GM23338 (cell line): Measurements from ENCODE around the gene CNIH3. TPM values are rescaled to one million over a fixed set of nuclear protein-coding genes. Genes with fewer than 3 reads are reported as not detected.

Source experiments
- ATAC-seq: fragments of 200-7000 bp; cut with Tn5 transposase; 3 replicates; pipeline ENCODE4 v1.9.1; 2020
- DNase-seq: peaks from one replicate; pipeline ENCODE4 v3.0.0-alpha.2; 2015; ENCODE audit warnings: low spot score
- H2AFZ ChIP-seq: fragments of 200-600 bp; sonication (generic); 2 replicates; pipeline ENCODE4 v1.8.0; 2016; ENCODE audit warnings: antibody characterized with exemption, mild to moderate bottlenecking, moderate library complexity
- H3F3A ChIP-seq: fragments of 200-600 bp; sonication (generic); replicated peaks from 2 replicates; pipeline ENCODE4 v1.8.0; 2017; ENCODE audit warnings: antibody characterized with exemption, mixed run types, low read depth
- H3K27ac ChIP-seq: fragments of 200-600 bp; sonication (generic); 2 replicates; pipeline ENCODE4 v1.6.1; 2016; ENCODE audit warnings: low read depth
- H3K27me3 ChIP-seq: fragments of 200-600 bp; sonication (generic); 2 replicates; pipeline ENCODE4 v1.8.0; 2016; ENCODE audit warnings: mild to moderate bottlenecking, mixed run types, moderate library complexity; ENCODE audit not compliant: insufficient read depth
- H3K36me3 ChIP-seq: fragments of 200-600 bp; sonication (generic); 2 replicates; pipeline ENCODE4 v1.8.0; 2016; ENCODE audit warnings: mild to moderate bottlenecking; ENCODE audit not compliant: insufficient read depth
- H3K4me1 ChIP-seq: fragments of 200-600 bp; sonication (generic); 2 replicates; pipeline ENCODE4 v1.8.0; 2016; ENCODE audit warnings: mild to moderate bottlenecking, moderate library complexity; ENCODE audit not compliant: insufficient read depth
- H3K4me2 ChIP-seq: fragments of 200-600 bp; sonication (generic); 2 replicates; pipeline ENCODE4 v1.7.1; 2017; ENCODE audit warnings: mixed run types
- H3K4me3 ChIP-seq: fragments of 200-600 bp; sonication (generic); 2 replicates; pipeline ENCODE4 v1.6.1; 2016; ENCODE audit warnings: mixed run types
- H3K79me2 ChIP-seq: fragments of 200-600 bp; sonication (generic); replicated peaks from 2 replicates; pipeline ENCODE4 v1.8.0; 2017; ENCODE audit warnings: mild to moderate bottlenecking; ENCODE audit not compliant: insufficient read depth
- H3K9me2 ChIP-seq: fragments of 200-600 bp; sonication (generic); 2 replicates; pipeline ENCODE4 v1.8.0; 2017; ENCODE audit not compliant: insufficient read depth
- H4K20me1 ChIP-seq: fragments of 200-600 bp; sonication (generic); replicated peaks from 2 replicates; pipeline ENCODE4 v1.8.0; 2017; ENCODE audit warnings: mild to moderate bottlenecking; ENCODE audit not compliant: insufficient read depth
- H3K27ac Mint-ChIP-seq: 2 replicates; pipeline ENCODE4 v1.8.0; 2020; ENCODE audit warnings: inconsistent platforms, mild to moderate bottlenecking, moderate library complexity, mixed read lengths
- H3K27me3 Mint-ChIP-seq: 3 replicates; pipeline ENCODE4 v1.8.0; 2022; ENCODE audit warnings: low read depth, mild to moderate bottlenecking, moderate library complexity, mixed read lengths, inconsistent platforms; ENCODE audit not compliant: insufficient read depth, poor library complexity
- H3K36me3 Mint-ChIP-seq: 3 replicates; pipeline ENCODE4 v1.8.0; 2021; ENCODE audit warnings: low read depth, mild to moderate bottlenecking, inconsistent platforms, moderate library complexity, mixed read lengths
- H3K4me1 Mint-ChIP-seq: 3 replicates; pipeline ENCODE4 v1.8.0; 2020; ENCODE audit warnings: mild to moderate bottlenecking, inconsistent platforms, mixed read lengths
- H3K4me3 Mint-ChIP-seq: 3 replicates; pipeline ENCODE4 v1.8.0; 2021; ENCODE audit warnings: moderate library complexity, mild to moderate bottlenecking, inconsistent platforms, mixed read lengths
- H3K9me3 Mint-ChIP-seq: 3 replicates; pipeline ENCODE4 v1.8.0; 2020; ENCODE audit warnings: moderate library complexity, mild to moderate bottlenecking, inconsistent platforms, mixed read lengths
- CREB1 ChIP-seq: fragments of 250-450 bp; sonication (Bioruptor Pico); IDR thresholded peaks from 2 replicates; pipeline ENCODE4 v1.5.0; 2020; ENCODE audit warnings: low read depth, mild to moderate bottlenecking, moderate library complexity
- CTCF ChIP-seq, 2 experiments: fragments of 200-600 bp in 1 of 2; sonication (generic) in 1 of 2; conservative IDR thresholded peaks; 2 replicates each; pipeline versions ENCODE4 v1.5.1 to v1.6.1; 2016 to 2017; ENCODE audit warnings: antibody characterized with exemption in 2 of 2, low read depth in 2 of 2, mild to moderate bottlenecking in 2 of 2, moderate library complexity in 1 of 2
- ETS1 ChIP-seq: IDR thresholded peaks from 2 replicates; pipeline ENCODE4 v1.6.1; 2016; ENCODE audit warnings: antibody characterized with exemption
- EZH2 ChIP-seq: fragments of 200-600 bp; sonication (generic); IDR thresholded peaks from one replicate; pipeline ENCODE4 v1.8.0; 2017; ENCODE audit warnings: antibody characterized with exemption, mild to moderate bottlenecking, low read depth; ENCODE audit not compliant: unreplicated experiment
- EZH2phosphoT487 ChIP-seq: fragments of 200-600 bp; sonication (generic); IDR thresholded peaks from one replicate; pipeline ENCODE4 v1.8.1; 2018; ENCODE audit warnings: antibody characterized with exemption; ENCODE audit not compliant: unreplicated experiment
- JUNB ChIP-seq: IDR thresholded peaks from one replicate; pipeline ENCODE4 v1.6.1; 2016; ENCODE audit warnings: antibody characterized with exemption; ENCODE audit not compliant: unreplicated experiment
- NANOG ChIP-seq: IDR thresholded peaks from 2 replicates; pipeline ENCODE4 v1.6.1; 2016; ENCODE audit warnings: antibody characterized with exemption, borderline replicate concordance
- POLR2AphosphoS5 ChIP-seq: IDR thresholded peaks from 2 replicates; pipeline ENCODE4 v1.6.1; 2016; ENCODE audit warnings: antibody characterized with exemption, low read depth
- REST ChIP-seq: IDR thresholded peaks from one replicate; pipeline ENCODE4 v1.6.1; 2018; ENCODE audit warnings: antibody characterized with exemption; ENCODE audit not compliant: unreplicated experiment
- STAT1 ChIP-seq: IDR thresholded peaks from one replicate; pipeline ENCODE4 v1.6.1; 2016; ENCODE audit warnings: antibody characterized with exemption; ENCODE audit not compliant: unreplicated experiment
- ZNF114 ChIP-seq: fragments of 250-450 bp; sonication (Bioruptor Pico); IDR thresholded peaks from 2 replicates; pipeline ENCODE4 v1.5.0; 2020; ENCODE audit warnings: mild to moderate bottlenecking, moderate library complexity
- ZNF331 ChIP-seq: fragments of 250-450 bp; sonication (Bioruptor Pico); IDR thresholded peaks from 2 replicates; pipeline ENCODE4 v1.5.0; 2020; ENCODE audit warnings: low read depth, mild to moderate bottlenecking, moderate library complexity
- ZNF462 ChIP-seq: fragments of 250-450 bp; sonication (Bioruptor Pico); IDR thresholded peaks from 2 replicates; pipeline ENCODE4 v1.5.0; 2020; ENCODE audit warnings: mild to moderate bottlenecking, moderate library complexity
- polyA plus RNA-seq: library from polyadenylated mRNA; unstranded; fragments of >200 nt; fragmentation: Nextera tagmentation; extraction: Ambion mirVana; gene quantifications from 2 replicates; pipeline ENCODE4 v1.2.1, GENCODE V29; 2016
- total RNA-seq: library from RNA; depleted of rRNA; stranded (reverse); fragments of >200 nt; shearing (Covaris generic); gene quantifications from 2 replicates; pipeline ENCODE4 v1.2.3, GENCODE V29; 2014

Gene CNIH3
- total and polyA plus RNA-seq, 2 experiments from 2014 or later = 3.6 to 5.1 TPM

GRCh38 chr1:224737353-224737727, 121.2 kb downstream of the CNIH3 start:
- H3K27ac Mint-ChIP-seq = no peak overlapping the region
- Histone ChIP-seq H3K79me2 (no peaks in the 10 kb centered on the region), H3F3A (no peaks in the 10 kb centered on the region), H3K27ac (no peak overlapping the region), H2AFZ (no peak overlapping the region), H3K36me3 (no peaks in the 10 kb centered on the region), H3K4me2 (peak overlapping the region; percentile 48), H3K4me1 (peaks cover 32% of the 10 kb centered on the region), H3K9me2 (peaks cover 7% of the 10 kb centered on the region; the same call in 1 of the 2 replicates), H4K20me1 (no peaks in the 10 kb centered on the region), H3K27me3 (no peaks in the 10 kb centered on the region), H3K4me3 (no peak overlapping the region)
- no peak for TF ChIP-seq EZH2phosphoT487
- no peak for TF ChIP-seq NANOG
- no peak for TF ChIP-seq JUNB
- no peak for TF ChIP-seq EZH2
- TF ChIP-seq ZNF114 = no peak
- TF ChIP-seq ZNF462 = no peak
- no peak for TF ChIP-seq POLR2AphosphoS5
- TF ChIP-seq CTCF (conservative IDR thresholded peaks at IDR 0.05; ENCODE audit: low read depth in 2 of 2) = no peak
- TF ChIP-seq CREB1 (CRISPR knock-in tag) = no peak
- TF ChIP-seq ETS1 = no peak
- TF ChIP-seq STAT1 = no peak
- TF ChIP-seq REST = no peak
- TF ChIP-seq ZNF331 = no peak
- H3K4me1 Mint-ChIP-seq = peaks cover 59% of the 10 kb centered on the region
- H3K9me3 Mint-ChIP-seq = no peaks in the 10 kb centered on the region
- peaks cover 14% of the 10 kb centered on the region for H3K27me3 Mint-ChIP-seq
- ATAC-seq = peak; percentile 12
- no peaks in the 10 kb centered on the region; the same call in 2 of the 3 replicates for H3K36me3 Mint-ChIP-seq
- no peak overlapping the region for H3K4me3 Mint-ChIP-seq
- DNase-seq = no peak
